HUDEP-2 (cell line): ENCODE measurements around the gene IMMP2L.

Experiments
- DNase-seq, 76 experiments: peaks; one replicate each; lab custom pipeline; 2025; ENCODE audit not compliant: unreplicated experiment in 76 of 76; lab: John Stamatoyannopoulos, UW

Gene IMMP2L

DNA sequence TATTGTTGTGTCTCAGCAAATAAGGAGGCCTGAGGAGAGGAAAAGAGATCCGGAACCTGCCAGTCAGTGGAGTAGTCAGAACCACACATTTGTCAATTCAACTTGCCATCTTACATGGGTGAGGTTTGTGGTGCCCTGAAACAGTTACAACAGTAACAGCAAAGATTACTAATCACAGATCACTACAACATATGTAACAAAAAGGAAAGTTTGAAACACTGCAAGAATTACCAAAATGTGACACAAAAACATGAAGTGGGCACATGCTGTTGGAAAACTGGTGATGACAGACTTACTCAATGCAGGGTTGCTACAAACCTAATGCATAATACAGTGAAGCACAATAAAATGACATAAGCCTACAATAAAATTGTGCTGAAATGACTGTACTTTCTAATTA is 382.0 kb downstream of the IMMP2L start:
- DNase-seq = no peak

GRCh38 chr7:111175908-111176441 is 386.3 kb downstream of the IMMP2L start:
- no peak for DNase-seq

DNA sequence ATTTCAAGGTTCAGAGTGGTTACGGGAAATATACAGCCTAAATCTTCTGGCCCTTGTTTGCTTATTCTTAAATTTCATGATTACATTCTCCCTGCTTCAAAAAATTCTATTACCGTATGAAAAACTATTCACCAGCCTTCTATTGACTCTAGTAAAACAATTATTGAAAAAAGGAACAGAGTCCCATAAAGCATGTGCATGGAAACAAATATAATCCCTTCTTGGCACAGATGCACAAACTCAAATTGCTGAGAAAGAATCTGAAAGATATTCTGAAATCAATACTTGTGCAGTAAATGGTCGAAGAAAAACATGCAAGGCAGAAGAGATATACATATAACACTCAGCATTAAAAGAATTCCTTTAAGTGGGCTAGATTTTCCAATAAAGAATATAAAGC is 387.8 kb downstream of the IMMP2L start:
- no peak for DNase-seq

GRCh38 chr7:111173990-111174389 is 388.3 kb downstream of the IMMP2L start:
- no peak for DNase-seq

DNA sequence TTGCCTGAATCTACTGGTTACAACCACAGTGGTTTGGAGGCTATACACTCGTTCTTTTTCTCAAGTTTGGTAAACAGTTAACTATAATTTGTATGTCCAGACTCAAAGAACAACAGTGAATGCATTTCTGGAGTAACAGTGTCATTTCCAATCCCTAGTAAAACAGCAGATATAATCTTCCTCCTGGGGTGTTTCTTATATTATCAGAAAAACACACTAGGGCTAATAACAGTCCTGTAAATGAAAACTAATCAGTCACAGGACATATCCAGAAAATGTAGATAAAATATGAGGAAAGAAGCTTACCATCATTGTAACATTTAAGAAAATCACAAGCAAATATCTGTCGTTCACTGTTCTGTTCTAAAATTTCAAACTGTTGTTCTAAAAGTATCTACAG is 388.8 kb downstream of the IMMP2L start:
- no peak for DNase-seq

DNA sequence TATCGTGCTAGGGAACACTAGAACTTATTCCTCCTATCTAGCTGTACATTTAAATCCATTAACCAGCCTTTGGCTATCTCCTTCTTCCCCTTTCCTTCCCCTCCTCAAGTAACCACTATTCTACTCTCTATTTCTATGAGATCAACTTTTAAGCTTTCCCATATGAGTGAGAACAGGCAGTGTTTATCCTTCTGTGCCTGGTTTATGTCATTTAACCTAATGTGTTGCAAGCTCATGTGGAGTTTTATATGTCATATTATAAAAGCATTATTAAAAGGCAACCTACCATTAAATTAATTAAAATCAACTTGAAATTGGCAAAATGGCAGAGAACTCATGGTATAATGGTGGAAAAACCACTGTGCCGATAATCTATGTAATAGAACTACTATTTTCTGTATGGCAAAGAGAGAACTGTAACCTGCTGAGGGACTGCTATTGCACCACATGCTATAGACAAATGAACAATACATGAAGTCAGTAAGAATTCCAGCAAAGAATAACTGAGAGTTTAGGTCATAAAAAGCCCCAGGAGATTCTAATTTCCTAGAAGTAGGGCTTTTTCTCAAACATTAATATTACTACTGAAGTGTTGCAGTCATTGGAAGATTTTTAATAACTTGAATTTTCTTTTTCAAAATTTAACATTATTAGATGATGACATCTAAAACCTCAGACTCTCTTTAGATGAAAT is 389.6 kb downstream of the IMMP2L start:
- DNase-seq = no peak

- DNase-seq = no peak
These were observed 394.1 kb downstream of the IMMP2L start for GRCh38 chr7:111168182-111168581.

- no peak for DNase-seq
These were observed 397.9 kb downstream of the IMMP2L start for GRCh38 chr7:111164442-111164841.

- DNase-seq = no peak
These were observed 399.6 kb downstream of the IMMP2L start for GRCh38 chr7:111162692-111163091.

- no peak for DNase-seq
These were observed 402.0 kb downstream of the IMMP2L start for GRCh38 chr7:111160297-111160696.

DNA sequence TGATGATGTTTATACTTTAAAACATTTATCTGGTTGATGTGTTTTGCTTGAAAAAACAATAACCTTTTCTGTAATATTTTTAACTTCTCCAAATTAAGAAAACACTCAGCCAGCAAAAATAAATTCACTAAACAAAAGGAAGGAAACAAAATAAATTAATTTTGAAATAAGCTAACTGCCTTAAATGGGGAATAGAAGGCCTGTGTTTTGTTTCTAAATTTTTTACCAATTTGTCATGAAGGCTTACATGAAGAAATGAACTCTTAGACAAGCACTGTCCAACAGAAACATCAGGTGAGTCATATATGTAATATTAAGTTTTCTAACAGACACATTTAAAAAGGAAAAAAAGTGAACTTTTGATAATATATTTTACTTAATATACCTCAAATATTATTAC is 402.9 kb downstream of the IMMP2L start:
- DNase-seq = no peak

DNA sequence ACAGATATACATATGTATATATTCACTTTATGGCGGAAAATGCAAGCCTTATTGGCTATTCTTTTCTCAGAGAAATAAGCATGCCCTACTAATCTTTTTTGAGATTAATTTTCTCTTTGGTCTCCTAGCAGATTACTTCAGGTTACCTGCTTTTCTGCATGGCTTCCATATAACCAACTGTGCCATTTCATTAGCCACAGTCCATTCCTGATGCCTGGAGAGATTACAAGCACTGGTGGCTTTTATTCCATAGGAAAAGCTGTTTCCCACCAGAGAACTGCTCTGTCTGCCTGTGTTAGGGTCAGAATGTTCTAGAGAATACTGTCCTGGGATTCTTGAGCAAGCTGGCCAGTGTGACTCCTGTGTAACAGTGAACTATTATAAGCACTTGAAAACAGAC is 411.6 kb downstream of the IMMP2L start:
- DNase-seq = no peak

DNA sequence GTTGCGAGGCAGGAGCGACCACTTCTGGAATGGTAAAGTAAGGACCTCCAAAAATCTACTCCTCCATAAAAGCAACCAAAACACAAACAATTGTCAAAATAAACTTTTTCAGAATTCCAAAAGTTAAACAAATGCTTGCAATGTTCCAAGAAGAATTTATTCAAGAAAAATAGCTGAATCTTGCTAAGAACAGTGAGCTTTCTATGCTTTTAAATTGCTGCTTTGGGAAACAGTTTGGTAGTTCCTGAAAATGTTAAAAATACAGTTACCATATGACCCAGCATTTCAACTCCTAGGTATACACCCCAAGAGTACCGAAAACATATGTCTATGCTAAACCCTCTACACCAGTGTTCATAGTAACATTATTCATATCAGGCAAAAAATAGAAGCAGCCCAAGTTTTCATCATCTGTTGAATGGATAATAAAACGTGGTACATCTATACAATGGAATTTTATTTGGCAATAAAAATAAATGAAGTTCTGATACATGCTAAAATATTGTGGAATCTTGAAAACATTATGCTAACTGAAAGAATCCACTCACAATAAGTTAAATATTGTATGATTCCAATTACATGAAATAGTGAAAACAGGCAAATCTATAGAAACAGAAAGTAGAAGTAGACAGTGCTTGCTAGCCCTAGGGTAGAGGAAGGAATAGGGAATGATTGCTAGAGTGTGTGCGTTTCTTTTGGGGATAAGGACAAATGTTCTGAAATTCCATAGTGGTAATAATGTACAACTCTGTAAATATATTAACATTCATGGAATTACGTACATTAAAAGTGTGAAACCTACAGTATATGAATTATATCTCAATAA is 414.4 kb downstream of the IMMP2L start:
- no peak for DNase-seq

DNA sequence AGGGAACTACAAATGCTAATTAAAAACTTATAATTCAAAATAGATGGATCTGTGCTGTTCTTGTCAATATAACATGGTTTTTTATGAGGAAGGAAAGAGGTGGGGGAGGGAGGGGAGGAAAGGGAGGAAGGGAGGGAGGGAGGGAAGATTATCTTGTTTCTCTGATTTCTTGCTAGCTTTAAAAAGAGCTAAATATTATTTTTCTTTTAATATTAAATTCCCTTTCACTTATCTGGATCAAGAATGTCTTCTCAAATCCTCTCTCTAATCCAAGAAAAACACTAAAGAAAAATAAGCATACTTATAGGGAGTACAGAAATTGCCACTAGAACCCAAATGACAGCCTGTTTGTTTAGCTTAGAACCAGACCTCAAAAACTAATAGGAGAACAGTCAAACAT is 416.2 kb downstream of the IMMP2L start:
- no peak for DNase-seq

DNA sequence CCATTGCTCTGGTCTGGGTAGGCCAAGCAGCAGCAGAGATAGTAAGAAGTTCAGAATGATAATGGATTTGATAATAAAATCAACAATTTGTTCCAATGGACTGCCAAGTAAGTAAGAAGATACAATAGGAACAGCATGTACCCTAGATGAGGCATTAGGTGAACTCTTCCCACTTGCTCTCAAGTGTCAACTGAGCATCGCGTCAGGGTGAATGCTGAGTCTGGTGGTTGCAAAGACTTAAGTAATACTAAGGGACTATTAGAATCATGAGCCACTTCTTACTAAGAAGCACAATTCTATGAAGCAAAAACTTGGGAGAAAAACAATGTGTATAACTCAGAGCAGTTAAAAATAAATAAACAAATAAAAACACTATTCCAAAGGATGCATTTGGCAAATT is 416.8 kb downstream of the IMMP2L start:
- no peak for DNase-seq

DNA sequence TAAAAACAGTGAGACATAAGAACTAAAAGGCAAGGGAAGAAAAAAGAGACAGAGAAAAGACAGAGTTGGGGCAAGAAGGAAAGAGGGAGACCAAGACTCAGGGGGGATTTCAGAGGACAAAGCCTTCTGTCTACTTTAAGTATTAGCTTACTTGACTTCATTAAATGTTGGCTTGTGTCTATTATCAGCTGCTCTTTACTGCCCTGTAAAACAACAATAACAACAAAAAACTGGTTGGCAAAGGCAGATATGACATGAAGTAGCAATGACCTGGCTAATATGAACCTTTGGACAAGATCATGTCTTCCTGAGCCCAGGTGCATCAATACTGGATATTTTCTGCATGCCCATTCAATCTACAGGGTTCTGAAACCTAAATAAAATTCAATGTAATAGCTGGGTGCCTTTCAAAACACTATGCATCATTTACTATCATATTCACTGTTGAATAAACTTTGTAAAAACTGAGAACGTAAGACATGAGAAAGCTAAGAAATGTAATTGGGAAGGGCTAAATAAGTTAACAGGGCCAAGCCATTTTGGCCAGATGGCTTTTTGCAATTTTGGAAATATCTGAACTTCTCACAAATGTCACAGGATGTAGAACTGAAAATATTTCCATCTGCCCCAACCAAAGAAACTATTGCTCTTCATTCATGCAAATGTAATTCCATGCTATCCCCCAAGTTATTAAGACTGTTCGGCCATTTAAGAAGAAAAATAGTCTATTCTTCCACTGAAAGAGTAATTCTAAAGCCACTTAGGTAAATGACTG is 422.0 kb downstream of the IMMP2L start:
- DNase-seq = no peak

GRCh38 chr7:111138586-111138985 is 423.7 kb downstream of the IMMP2L start:
- DNase-seq = no peak

GRCh38 chr7:111138193-111138569 is 424.1 kb downstream of the IMMP2L start:
- DNase-seq = no peak

DNA sequence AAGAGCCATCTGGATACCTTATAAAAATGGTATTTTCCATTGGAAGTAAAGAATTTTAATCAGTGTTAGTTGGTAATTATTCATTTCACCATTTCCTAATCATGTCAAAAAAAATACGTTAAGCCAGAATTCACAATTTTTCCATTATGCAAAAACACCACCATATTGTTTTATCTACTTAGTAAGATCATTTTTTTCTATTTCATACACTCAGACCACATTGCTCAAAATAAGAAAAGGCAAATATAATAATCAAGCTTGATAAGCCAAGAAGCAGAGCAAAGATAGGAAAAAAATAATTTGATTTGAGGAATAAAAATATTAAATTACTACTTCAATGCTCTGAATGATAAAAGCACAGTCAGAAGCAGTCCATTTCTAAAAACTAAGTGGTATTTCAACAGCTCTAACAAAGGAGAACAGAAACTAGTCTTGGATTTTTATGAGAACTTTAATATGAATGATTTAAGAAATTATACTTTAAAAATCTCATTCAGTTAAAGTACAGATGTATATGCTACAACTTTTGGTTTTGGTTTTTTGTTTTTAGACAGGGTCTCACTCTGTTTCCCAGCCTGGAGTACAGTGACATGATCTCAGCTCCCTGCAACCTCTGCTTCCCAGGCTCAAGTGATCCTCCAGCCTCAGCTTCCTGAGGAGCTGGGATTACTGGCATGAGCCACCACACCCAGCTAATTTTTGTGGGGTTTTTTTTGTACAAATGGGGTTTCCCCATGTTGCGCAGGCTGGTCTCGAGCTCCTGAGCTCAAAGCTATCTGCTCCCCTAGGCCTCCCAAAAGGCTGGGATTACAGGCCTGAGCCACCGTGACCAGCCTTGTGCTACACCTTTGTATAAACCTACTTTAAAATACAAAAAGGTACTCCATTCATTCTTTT is 424.7 kb downstream of the IMMP2L start:
- DNase-seq = no peak

- DNase-seq = no peak
These were observed 429.5 kb downstream of the IMMP2L start for GRCh38 chr7:111132833-111133232.
